Measurements from ENCODE around the gene RAD51B.
"Not testable (repeated sequence)": the region's sequence is repeated elsewhere in the genome, so short reads cannot be mapped to it uniquely, and the experiment has no call there.

RAD51B gene

GRCh38 chr14:68173227-68173972 lies 353.8 kb downstream of the RAD51B start:
- H3K27ac ChIP-seq = 0 out of 2 replicates have a peak overlapping the region, but pooled peaks have one; percentile 11
- TF ChIP-seq EZH2 (IDR thresholded peaks at IDR 0.05) = no peak
- no peak for TF ChIP-seq FOXP2 (optimal IDR thresholded peaks at IDR 0.05; ENCODE audit: control extremely low read depth, extremely low read length, insufficient read depth)
- TF ChIP-seq POLR2AphosphoS5 (IDR thresholded peaks at IDR 0.05; ENCODE audit: borderline replicate concordance, low read depth, low read length) = no peak

GRCh38 chr14:68174446-68174845 lies 354.9 kb downstream of the RAD51B start:
- no peaks in the 10 kb centered on the region for H3K36me3 ChIP-seq (ENCODE audit: insufficient read depth, low read length)
- no peak overlapping the region for H3K27ac ChIP-seq

More at GRCh38 chr14:68173227-68173972, 353.8 kb downstream of the RAD51B start:
- Histone ChIP-seq H3K9me3 (ENCODE audit: low read depth, low read length) (no peaks in the 10 kb centered on the region), H3K9ac (ENCODE audit: insufficient read length) (no peak overlapping the region), H3K36me3 (ENCODE audit: insufficient read depth, low read length) (no peaks in the 10 kb centered on the region), H3K4me3 (no peak overlapping the region)
- DNase-seq (ENCODE audit: low read depth, low spot score) = no peak

GRCh38 chr14:68176687-68177086 lies 357.1 kb downstream of the RAD51B start:
- no peak overlapping the region for H3K27ac ChIP-seq
- no peak for DNase-seq (ENCODE audit: low read depth, low spot score)
- TF ChIP-seq FOXP2 (optimal IDR thresholded peaks at IDR 0.05; ENCODE audit: control extremely low read depth, extremely low read length, insufficient read depth) (no peak), POLR2AphosphoS5 (IDR thresholded peaks at IDR 0.05; ENCODE audit: borderline replicate concordance, low read depth, low read length) (no peak), EZH2 (IDR thresholded peaks at IDR 0.05) (no peak)
- H3K36me3 ChIP-seq (ENCODE audit: insufficient read depth, low read length) = no peaks in the 10 kb centered on the region
- no peaks in the 10 kb centered on the region for H3K9me3 ChIP-seq (ENCODE audit: low read depth, low read length)
- no peak overlapping the region for H3K9ac ChIP-seq (ENCODE audit: insufficient read length)
- no peak overlapping the region for H3K4me3 ChIP-seq

More at GRCh38 chr14:68174446-68174845, 354.9 kb downstream of the RAD51B start:
- DNase-seq (ENCODE audit: low read depth, low spot score) = no peak
- Histone ChIP-seq H3K9me3 (ENCODE audit: low read depth, low read length) (no peaks in the 10 kb centered on the region), H3K9ac (ENCODE audit: insufficient read length) (no peak overlapping the region), H3K4me3 (no peak overlapping the region)
- TF ChIP-seq FOXP2 (optimal IDR thresholded peaks at IDR 0.05; ENCODE audit: control extremely low read depth, extremely low read length, insufficient read depth) (no peak), POLR2AphosphoS5 (IDR thresholded peaks at IDR 0.05; ENCODE audit: borderline replicate concordance, low read depth, low read length) (no peak), EZH2 (IDR thresholded peaks at IDR 0.05) (no peak)

GRCh38 chr14:68177728-68178127 lies 358.1 kb downstream of the RAD51B start:
- no peak overlapping the region for H3K9ac ChIP-seq (ENCODE audit: insufficient read length)
- H3K36me3 ChIP-seq (ENCODE audit: insufficient read depth, low read length) = no peaks in the 10 kb centered on the region
- no peak for DNase-seq (ENCODE audit: low read depth, low spot score)
- no peak for TF ChIP-seq FOXP2 (optimal IDR thresholded peaks at IDR 0.05; ENCODE audit: control extremely low read depth, extremely low read length, insufficient read depth)
- no peak for TF ChIP-seq EZH2 (IDR thresholded peaks at IDR 0.05)
- no peak for TF ChIP-seq POLR2AphosphoS5 (IDR thresholded peaks at IDR 0.05; ENCODE audit: borderline replicate concordance, low read depth, low read length)
- H3K4me3 ChIP-seq = no peak overlapping the region
- H3K27ac ChIP-seq = no peak overlapping the region
- no peaks in the 10 kb centered on the region for H3K9me3 ChIP-seq (ENCODE audit: low read depth, low read length)

GRCh38 chr14:68178282-68178681 lies 358.7 kb downstream of the RAD51B start:
- H3K4me3 ChIP-seq = no peak overlapping the region
- no peak for DNase-seq (ENCODE audit: low read depth, low spot score)
- no peaks in the 10 kb centered on the region for H3K9me3 ChIP-seq (ENCODE audit: low read depth, low read length)
- H3K27ac ChIP-seq = no peak overlapping the region
- no peaks in the 10 kb centered on the region for H3K36me3 ChIP-seq (ENCODE audit: insufficient read depth, low read length)
- TF ChIP-seq EZH2 (IDR thresholded peaks at IDR 0.05) (no peak), POLR2AphosphoS5 (IDR thresholded peaks at IDR 0.05; ENCODE audit: borderline replicate concordance, low read depth, low read length) (no peak), FOXP2 (optimal IDR thresholded peaks at IDR 0.05; ENCODE audit: control extremely low read depth, extremely low read length, insufficient read depth) (no peak)
- H3K9ac ChIP-seq (ENCODE audit: insufficient read length) = no peak overlapping the region

GRCh38 chr14:68181519-68182326 lies 362.1 kb downstream of the RAD51B start:
- Histone ChIP-seq H3K9ac (ENCODE audit: insufficient read length) (no peak overlapping the region), H3K9me3 (ENCODE audit: low read depth, low read length) (0 out of 2 replicates have a peak, but pooled peaks cover 2% of the 10 kb centered on the region), H3K36me3 (ENCODE audit: insufficient read depth, low read length) (no peaks in the 10 kb centered on the region), H3K4me3 (no peak overlapping the region), H3K27ac (no peak overlapping the region)
- TF ChIP-seq EZH2 (IDR thresholded peaks at IDR 0.05) (no peak), POLR2AphosphoS5 (IDR thresholded peaks at IDR 0.05; ENCODE audit: borderline replicate concordance, low read depth, low read length) (no peak), FOXP2 (optimal IDR thresholded peaks at IDR 0.05; ENCODE audit: control extremely low read depth, extremely low read length, insufficient read depth) (no peak)
- no peak for DNase-seq (ENCODE audit: low read depth, low spot score)

- DNase-seq (ENCODE audit: low read depth, low spot score) = no peak
- H3K9me3 ChIP-seq (ENCODE audit: low read depth, low read length) = 0 out of 2 replicates have a peak, but pooled peaks cover 2% of the 10 kb centered on the region
- TF ChIP-seq EZH2 (IDR thresholded peaks at IDR 0.05) = no peak
- TF ChIP-seq FOXP2 (optimal IDR thresholded peaks at IDR 0.05; ENCODE audit: control extremely low read depth, extremely low read length, insufficient read depth) = no peak
- no peak overlapping the region for H3K27ac ChIP-seq
- no peak overlapping the region for H3K9ac ChIP-seq (ENCODE audit: insufficient read length)
- H3K4me3 ChIP-seq = no peak overlapping the region
- H3K36me3 ChIP-seq (ENCODE audit: insufficient read depth, low read length) = no peaks in the 10 kb centered on the region
These were observed 362.9 kb downstream of the RAD51B start for GRCh38 chr14:68182492-68182891.

GRCh38 chr14:68186500-68187276 lies 367.1 kb downstream of the RAD51B start:
- H3K27ac ChIP-seq; H3K9me3 ChIP-seq (ENCODE audit: low read depth, low read length); H3K9ac ChIP-seq (ENCODE audit: insufficient read length); H3K36me3 ChIP-seq (ENCODE audit: insufficient read depth, low read length); DNase-seq (ENCODE audit: low read depth, low spot score); H3K4me3 ChIP-seq: not testable (repeated sequence)
